ENCODE results near the gene XRCC3.
"Not testable (repeated sequence)": the region's sequence is repeated elsewhere in the genome, so short reads cannot be mapped to it uniquely, and the experiment has no call there.

Gene XRCC3

GRCh38 chr14:103656756-103657133 is 58.5 kb downstream of the XRCC3 start:
- no peak for DNase-seq

GRCh38 chr14:103656031-103656755 is 59.1 kb downstream of the XRCC3 start:
- DNase-seq: no peak

GRCh38 chr14:103654619-103655018 is 60.6 kb downstream of the XRCC3 start:
- no peak for DNase-seq

GRCh38 chr14:103653805-103654204 is 61.4 kb downstream of the XRCC3 start:
- no peak for DNase-seq

GRCh38 chr14:103653336-103653735 is 61.9 kb downstream of the XRCC3 start:
- not testable (repeated sequence) for DNase-seq

- no peak for DNase-seq
These were observed 62.4 kb downstream of the XRCC3 start for GRCh38 chr14:103652806-103653205.

- DNase-seq: no peak
These were observed 63.7 kb downstream of the XRCC3 start for GRCh38 chr14:103651585-103651984.

- no peak for DNase-seq
These were observed 65.0 kb downstream of the XRCC3 start for GRCh38 chr14:103650213-103650612.

- no peak for DNase-seq
These were observed 66.2 kb downstream of the XRCC3 start for GRCh38 chr14:103649001-103649400.

Data from activated effector memory CD4-positive, alpha-beta T cell treated with Interleukin-2 at 50 U/mL for 16 hours (primary cell).